NK-92 (cell line): Measurements from ENCODE around the gene NKAIN2.
"Not testable (repeated sequence)": the region's sequence is repeated elsewhere in the genome, so short reads cannot be mapped to it uniquely, and the experiment has no call there.

ENCODE experiments used
- DNase-seq: peaks from one replicate; lab custom pipeline; 2025; ENCODE audit not compliant: unreplicated experiment; lab: John Stamatoyannopoulos, UW

NKAIN2 gene

DNA sequence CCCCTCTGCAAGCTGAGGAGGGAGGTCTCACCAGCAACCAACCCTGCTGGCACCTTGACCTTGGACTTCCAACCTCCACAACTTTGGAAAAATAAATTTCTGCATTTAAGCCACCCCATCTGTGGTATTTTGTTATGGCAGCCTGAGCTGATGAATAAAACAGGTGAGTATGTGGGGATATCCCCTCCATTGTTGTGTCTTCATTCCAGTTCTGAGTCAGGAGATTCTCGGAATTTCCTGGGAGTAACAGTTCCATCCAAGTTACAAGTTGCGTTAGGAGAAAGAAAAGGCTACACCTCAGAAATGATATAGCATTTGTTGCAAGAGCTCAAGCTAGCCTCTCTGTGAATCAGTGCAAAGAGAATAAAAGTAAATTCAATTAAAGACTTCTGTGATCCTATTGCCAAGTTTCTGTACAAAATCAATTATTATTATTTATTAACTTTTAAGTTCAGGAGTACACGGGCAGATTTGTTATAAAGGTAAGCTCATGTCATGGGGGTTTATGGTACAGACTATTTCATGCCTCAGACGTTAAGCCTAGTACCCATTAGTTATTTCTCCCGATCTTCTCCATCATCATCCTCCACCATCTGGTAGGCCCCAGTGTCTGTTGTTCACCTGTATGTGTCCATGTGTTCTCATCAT is 153.0 kb downstream of the NKAIN2 start:
- no peak for DNase-seq

DNA sequence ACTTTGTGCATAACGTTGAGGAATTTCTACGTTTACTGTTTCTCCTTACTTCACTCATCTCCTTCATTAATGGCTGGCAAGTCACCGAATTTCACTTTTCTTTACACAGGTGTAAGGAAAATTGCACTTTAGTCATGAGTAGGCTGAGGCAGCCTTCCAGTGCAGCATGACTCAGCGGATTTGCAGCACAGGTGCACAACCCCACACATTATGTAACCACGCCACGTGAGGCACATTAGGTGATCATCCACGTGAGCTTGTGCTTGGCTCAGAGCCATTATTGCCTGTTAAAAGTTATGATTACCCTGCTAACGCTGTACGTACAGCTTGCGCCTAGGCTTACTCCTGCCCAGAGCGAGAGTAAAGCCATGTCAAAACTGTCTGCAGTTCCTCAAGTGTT is 158.8 kb downstream of the NKAIN2 start:
- DNase-seq, result no peak

DNA sequence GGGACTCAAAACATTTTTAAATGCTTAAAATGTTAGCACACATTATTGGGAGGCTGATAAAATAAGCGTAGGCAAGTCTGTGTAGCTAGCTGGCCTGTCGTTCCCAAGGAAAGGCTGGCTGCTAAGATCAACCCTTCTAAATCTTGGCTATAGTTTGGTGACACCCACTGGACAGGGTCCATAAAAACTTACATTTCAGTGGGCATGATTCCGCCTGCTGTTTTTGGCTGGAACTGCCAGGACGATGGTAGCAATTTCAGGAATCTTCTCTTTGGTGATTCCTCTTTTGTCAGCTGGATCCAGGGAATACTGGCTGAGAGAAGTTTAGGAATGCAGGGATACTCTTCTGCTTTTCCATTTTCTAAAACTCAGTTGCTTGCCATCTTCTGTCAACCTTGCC is 162.2 kb downstream of the NKAIN2 start:
- no peak for DNase-seq

DNA sequence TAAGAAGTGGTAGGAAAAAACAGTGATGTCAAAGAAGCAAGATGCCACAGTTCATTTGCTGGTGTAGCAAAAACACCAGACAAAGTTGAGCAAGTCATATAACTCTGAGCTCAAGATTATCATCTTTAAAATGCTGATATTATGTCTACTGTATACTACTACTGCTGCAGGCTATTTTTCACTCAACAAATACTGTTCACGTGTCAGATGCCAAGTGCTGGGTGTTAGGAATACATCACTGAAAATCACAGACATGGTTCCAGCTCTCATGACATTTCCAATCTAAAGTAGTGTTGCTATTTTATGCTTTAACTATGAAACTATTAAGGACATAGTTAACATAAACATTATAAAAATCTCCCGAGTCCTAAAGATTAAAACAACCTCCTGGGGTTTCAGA is 163.0 kb downstream of the NKAIN2 start:
- DNase-seq, result no peak

DNA sequence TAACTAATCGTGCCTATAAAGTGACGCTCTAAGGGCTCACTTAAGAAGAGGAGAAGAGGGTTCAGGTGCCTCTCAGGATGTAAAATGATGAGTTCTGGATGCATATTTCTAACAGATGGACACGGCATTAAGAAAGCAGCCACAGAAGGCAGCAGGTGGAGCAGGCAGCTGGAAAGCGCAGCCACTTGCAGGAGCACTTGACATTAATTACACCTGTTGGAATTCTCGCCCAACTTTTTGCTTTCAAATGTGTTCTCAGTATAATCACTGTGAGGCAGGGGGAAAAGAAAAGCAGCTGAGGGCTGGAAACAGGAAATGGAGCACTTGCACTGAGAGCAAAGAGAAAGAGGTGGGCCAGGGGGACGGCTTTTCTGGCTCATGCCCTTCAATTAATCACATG is 164.2 kb downstream of the NKAIN2 start:
- DNase-seq, result no peak

DNA sequence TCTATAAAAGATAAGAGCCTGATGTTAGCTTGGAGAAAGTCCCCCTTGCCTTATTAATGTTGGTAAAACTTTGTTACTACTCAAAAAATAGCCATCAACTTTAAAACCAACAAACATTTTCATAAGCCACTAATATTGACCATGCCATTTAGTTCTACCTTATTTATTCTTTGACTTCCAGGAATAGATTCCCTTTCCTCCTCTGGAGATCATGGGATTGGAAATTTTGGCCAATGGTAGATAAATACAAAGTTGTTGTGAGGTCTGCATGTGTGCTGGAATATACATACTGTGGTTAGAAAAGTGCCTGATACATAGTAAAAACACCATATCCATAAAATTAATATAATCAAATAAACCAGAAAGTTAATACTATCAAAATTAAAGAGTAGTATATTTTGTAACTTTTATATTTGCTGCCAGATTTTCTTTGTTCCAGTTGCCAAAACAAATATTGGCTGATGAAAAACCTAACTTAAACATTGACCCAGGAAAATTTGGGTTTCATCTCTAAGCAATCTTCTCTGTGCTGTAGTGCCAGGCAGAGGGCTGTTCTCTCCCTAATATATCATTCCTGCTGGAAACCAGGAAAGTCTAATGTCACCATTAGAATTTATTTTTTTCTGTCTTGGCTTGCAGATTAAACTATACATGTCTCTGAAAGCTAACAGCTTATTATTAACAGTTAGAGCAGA is 169.1 kb downstream of the NKAIN2 start:
- no peak for DNase-seq

DNA sequence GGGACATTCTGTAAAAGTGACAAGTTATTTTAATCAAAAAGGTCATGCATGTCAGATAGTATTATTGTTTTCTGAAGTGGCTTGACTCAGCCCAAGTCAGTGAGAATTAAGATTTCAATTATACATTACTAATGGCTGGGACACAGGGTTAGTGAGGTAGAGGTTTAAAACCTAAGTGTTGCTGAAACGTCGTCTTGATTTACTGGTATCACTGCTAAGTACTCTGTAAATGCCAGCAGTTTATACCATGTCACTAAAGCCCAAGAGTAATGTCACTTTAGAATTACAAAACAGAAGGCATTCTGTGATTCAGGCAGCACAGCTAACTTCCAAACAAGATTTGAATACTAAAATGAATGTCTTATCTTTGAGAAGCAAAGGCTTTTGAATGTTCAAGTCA is 176.6 kb downstream of the NKAIN2 start:
- DNase-seq, result no peak

DNA sequence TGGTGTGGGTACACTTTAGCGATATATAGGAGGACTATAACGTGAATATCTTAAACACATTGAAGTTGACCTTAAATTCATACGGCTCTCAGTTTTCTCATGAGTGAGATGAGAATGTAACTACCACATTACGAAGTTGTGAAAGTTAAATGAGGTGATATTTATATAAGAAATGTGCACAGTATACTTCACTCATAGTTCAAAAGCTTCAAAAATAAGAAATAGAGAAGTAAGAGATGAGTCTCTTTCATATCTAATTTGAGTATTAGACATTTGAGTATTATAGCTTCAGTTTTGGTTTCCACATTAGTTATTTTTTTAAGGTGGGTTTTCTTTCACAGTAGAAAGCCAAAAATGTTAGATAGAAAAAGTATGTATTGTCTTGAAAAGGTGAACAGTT is 183.3 kb downstream of the NKAIN2 start:
- no peak for DNase-seq

DNA sequence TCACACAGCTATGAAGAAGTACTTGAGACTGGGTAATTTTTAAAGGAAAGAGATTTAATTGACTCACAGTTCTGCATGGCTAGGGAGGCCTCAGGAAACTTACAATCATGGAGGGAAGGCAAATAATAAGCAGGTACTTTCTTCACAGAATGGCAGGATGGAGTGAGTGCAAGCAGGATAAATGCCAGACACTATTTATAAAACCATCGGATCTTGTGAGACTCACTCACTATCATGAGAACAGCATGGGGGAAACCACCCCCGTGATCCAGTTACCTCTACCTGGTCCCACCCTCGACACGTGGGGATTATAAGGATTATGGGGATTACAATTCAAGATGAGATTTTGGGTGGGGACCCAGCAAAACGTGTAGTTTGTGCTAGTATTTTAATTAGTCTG is 186.3 kb downstream of the NKAIN2 start:
- not testable (repeated sequence) for DNase-seq

DNA sequence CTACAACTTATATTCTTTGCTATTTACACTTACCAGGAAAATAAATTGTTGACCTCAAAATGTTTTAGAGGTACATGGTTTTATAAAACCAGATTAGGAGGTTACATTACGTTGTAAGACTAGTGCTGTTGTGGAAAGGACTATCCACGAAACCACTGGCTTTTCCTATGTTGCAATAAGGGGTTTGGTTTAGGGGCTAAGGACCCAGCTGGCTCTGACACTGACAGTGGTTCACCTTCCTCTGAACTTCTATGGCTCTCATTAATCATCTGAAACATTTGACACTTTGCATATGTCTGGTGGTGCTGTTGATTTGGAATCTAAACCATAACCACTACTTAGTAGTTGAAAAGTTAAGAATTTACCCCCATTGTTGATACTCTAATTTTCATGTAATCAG is 186.7 kb downstream of the NKAIN2 start:
- no peak for DNase-seq

DNA sequence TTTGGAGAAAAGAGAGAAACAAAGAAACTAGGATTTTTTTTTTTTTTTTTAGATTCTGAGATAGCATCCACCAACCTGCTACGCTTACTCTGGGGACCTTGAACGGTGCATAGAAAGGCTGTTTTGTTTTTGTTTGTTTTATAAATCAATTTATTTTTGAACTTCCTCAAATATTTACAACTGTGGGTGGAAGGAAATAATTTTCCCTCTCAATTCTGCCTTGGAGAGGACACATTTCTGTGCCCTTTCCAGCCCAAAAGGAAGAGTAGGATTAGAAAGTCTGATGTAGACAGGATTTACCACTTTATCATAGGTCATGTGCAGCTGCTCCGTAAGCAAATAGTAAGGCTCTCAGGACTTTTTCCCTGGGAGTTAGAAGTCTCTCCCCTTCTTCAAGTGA is 190.5 kb downstream of the NKAIN2 start:
- DNase-seq, result no peak

DNA sequence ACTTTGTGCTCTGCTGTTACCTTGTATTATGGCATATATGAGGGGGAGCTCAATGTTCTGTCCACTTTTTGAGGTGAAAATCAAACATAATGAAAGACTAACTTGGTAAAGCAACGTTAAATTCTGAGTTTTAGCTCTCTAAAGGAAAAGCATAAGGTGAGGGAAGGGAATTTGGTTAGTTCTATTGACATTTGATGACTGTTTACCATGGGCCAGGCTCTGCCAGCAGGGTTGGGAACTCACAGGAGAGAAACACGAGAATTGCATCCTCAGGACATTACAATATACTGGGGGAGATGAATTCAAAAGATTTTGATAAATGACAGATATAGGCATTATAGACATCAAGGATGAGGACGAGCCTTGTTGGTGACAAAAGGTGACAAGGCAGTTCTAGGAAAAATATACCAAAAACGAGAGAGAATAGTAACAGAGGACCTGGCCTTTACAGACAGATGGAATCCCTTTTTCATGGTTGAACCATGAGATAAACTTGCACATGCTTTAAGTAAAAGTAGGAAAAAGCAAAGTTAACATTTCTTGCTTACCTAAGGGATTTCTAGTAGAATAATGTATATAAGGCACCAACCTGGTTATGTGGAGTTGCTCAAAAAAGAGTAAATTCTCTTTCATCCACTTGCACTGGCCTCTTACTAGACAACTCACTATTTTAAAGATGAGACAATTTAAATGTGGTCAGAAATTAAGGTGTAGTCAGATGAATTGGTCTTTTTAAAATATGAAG is 191.4 kb downstream of the NKAIN2 start:
- DNase-seq, result no peak

DNA sequence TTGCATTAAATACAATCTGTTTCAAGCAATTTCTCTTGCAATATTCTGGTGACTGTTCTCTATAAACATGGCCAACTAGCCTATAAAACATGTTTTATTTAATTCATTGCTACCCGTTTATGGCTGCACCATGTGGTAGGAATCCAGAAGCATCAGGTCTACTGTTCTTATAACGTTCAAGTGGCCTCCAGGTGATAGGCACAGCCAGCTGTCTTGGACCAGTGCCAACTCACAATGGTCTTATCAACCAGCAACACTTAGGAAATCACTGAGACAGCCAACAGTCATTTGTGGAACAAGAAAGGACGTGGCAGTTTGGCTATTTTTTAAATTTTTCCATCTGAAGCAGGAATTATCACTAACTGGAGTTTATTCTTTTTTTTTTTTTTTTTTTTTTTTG is 193.6 kb downstream of the NKAIN2 start:
- no peak for DNase-seq

DNA sequence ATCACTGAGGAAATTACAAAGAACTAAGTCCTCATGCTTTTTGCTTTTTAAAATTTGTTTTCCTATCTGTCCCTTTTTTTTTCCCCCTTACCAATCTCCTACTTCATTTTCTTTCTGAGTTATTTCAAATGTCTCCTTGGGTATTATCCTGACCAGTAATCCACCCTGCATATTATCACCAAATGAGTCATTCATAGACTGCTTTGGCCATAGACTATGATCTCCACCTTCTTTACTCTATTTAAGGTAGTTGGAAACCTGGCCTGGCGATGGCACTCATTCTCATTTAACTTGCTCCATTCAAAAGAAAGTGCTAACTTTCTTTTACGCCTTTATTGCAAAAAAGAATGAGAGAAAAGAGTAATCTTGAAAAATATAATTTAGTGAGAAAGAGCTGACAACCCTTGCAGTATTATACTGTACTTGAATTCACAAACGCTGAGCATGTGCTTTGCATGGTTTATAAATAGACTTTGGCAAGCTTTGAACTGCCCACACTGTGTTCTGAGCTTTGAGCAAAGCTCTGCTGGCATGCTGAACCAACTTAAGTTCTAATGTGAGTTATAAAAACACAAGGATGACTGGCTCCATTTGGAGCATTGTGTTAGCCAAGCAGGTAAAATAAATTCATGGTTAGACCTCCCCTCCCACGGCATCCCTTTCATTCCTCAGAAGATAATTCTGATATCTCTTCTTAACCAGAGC is 198.9 kb downstream of the NKAIN2 start:
- no peak for DNase-seq

DNA sequence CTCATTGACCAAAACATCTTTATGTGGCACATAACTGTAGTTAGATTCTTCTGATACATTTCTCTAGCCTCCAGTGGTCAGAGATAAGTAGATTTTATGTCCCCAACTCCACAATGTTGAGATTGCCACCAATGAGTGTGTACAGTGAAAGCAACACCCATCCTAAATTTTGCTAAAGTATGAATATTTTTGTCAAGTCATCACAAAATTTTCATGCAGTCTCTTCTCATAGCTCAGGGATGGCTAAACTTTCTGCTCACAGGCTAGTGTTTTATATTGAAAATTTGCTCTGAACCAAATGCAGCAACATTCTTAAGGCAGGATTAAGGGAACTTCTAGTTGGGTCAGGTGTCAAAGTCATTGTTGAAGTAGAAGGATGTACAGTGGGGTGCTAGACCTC is 203.6 kb downstream of the NKAIN2 start:
- no peak for DNase-seq

DNA sequence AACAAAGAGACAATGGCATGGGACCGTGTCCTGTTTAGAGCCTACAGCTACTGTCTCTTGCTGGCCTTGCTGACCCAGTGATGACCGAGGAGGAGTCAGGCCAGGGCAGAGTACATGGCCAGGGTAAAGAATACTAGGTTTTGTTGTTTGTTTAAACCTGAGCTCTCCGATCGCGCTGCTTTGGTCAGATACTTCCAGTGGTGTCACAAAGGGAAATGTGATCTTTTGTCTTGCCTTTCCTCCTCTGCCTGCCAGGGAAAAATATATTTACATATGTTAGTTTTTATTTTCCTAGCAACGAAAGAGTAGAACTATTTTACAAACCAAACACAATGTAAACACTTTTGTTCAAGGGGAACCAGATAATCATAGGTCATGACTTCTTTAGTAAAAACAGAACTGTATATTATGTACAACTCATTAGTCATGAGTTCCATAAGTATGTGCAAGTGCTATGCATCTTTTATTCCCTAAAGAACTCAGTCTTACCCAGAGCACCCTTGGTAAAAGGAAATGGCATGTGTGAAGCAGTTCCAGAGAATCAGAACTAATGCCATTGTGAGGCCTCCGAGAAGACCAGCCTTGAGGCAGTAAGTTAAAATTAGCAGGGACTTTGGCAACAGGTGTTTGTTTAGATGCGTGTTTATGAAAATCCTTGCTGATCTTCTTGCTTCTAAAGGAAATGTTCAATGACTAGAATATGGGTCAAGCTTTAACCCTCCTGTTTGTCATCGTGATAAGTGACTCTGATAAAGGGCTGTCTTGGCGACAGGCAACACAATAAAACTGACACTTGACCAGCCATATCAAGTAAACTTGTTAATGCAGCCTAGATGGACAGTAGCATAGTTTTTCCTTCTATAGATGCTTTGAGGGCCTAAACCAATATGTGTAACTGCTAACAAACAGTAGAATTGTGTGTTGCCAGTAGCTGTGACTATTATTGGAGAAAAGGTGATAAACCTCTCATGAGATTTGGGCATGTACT is 204.6 kb downstream of the NKAIN2 start:
- no peak for DNase-seq

DNA sequence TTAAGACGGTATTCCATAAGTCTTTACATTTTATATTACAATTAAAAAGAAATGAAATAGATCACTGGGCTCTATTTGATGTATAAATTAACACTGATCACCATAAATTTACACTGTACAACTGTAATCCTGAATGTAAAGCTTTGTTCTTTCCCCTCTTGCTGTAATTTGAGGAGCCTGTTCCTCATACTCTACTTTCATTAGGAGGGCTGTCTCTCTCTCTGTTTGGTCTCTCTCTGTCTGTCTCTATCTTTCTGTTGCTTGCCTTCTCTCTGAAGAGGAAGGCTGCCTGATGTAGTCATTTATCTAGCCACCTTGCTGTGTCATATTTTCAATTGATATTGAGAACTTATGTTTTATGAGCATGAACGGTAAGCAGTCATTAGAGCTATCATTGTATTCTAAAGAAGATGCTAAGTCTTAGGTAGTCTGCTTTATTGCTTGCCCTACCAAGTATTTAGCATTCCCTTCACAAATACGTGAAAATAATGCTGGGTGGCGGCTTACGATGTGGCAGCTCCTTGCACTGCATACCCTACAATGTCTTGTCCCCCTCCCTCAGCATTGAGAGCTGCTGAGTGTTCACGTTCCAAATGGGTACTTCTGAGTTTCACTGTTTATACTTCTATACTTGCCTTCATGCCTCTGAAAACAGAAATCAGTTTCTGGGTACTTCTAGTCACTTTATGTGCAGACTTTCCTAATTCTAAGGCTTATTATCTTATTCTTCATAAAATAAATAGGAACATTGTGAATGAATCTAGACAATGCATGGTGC is 205.5 kb downstream of the NKAIN2 start:
- DNase-seq, result no peak

DNA sequence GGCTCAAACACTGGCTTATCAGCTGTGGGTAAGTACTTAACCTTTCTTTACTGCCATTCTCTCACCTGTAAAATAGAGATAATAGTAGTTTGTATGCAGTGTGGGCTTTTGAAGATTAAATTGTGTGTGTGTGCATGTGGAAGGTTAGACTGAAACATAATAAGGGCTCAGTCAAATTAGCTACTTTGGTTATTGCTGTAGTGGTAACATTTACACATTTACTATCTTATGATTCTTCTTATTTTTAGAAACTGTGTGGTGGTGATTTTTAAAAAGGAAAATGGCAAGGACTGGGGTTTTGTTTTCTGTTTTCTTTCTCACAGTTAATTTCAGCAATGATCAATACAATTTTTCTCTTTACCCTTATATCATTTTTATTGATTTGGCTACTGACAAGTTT is 206.9 kb downstream of the NKAIN2 start:
- no peak for DNase-seq

DNA sequence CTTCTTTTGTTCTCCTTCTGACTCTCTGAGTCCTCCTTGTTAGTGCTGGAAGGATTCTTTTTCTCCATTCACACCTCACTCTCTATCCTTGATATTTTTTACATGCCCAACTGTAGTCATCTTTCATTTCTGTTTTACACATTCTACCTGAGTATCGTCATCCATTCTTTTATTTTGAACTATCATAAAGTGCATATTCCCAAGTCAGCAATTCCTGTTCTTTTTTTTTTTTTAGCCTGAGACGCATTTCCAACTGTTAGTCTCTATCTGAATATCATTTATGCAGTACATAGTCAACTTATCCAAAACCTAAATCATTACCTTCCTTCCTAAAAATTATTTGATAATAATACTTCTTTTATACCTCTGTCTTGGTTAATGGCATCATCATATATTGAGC is 207.5 kb downstream of the NKAIN2 start:
- no peak for DNase-seq

DNA sequence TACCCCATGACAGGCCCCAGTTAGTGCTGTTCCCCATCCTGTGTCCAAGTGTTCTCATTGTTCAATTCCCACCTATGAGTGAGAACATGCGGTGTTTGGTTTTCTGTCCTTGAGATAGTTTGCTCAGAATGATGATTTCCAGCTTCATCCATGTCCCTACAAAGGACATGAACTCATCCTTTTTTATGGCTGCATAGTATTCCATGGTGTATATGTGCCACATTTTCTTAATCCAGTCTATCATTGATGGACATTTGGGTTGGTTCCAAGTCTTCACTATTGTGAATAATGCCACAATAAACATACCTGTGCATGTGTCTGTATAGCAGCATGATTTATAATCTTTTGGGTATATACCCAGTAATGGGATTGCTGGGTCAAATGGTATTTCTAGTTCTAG is 218.4 kb downstream of the NKAIN2 start:
- not testable (repeated sequence) for DNase-seq
